GM18867 (cell line): ENCODE measurements around the gene NUP85.
"Not testable (repeated sequence)": the region's sequence is repeated elsewhere in the genome, so short reads cannot be mapped to it uniquely, and the experiment has no call there.

Experiments used
- ATAC-seq: cut with Tn5 transposase; IDR thresholded peaks from one replicate; pipeline ENCODE4 v1.9.1; 2021; ENCODE audit warnings: mild to moderate bottlenecking, moderate library complexity; ENCODE audit not compliant: unreplicated experiment

Gene NUP85

DNA sequence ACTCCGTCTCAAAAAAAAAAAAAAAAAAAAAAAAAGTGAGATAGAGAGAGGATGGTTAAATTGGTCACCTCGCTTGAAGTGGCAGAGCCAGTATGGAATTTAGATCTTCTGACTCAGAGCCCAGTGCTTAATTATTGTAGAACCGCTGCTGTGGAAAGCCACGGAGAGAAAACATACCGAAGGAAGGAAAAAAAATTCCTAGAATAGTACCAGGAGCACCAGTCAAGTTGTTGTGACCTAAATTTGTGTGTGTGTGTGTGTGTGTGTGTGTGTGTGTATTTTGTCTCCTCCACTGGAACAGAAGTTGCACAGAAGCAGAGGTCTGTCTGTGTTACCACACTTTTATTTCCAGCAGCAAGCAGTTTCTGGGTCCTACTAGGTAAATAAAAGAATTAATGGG, 10.6 kb upstream of the NUP85 start:
- no peak for ATAC-seq

DNA sequence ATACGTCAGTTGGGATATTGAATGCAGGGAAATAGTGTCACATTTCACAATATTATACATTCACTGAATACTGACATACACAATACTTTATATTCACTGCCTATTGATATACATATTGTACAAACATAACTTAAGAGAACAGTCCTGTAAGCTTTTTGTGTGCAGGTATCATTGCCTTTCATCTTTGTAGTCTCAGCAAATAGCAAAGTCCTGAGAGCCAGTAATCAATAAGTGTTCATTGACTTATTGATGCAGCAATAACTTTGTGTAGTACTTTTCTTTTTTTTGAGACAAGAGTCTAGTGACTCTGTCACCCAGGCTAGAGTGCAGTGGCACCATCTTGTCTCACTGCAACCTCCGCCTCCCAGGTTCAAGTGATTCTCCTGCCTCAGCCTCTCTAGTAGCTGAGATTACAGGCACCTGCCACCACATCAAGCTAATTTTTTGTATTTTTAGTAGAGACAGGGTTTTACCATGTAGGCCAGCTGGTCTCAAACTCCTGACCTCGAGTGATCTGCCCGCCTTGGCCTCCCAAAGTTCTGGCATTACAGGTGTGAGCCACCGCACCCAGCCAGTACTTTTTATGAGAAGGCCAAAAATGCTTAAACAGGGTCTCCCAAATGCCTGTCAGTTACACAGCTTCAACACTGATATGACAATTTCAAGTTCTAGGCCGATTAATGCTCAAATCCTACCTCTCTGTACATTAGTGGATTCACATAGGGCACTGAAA, 5.4 kb upstream of the NUP85 start:
- ATAC-seq, result no peak

DNA sequence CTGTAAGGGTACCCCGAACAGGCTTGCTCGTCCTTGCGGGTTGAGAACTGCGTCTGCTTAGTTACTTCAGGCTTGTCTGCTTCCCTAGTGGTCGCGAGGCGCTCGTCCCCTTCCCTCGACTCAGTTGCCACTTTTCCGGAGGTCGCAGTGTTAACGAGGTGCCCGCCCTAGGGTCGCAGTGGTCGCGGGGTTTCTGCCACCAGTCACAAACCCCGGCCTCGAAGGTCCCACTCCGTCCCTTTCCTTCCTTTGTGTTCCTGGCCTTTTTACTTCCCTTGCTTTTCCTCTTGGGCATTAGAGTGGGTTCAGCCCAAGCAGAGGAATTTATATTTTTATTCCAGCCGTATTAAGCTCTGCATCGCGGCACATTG, 299 bp downstream of the NUP85 start:
- no peak for ATAC-seq

- not testable (repeated sequence) for ATAC-seq
Measured at GRCh38 chr17:75207050-75207407, 1.6 kb downstream of the NUP85 start.

DNA sequence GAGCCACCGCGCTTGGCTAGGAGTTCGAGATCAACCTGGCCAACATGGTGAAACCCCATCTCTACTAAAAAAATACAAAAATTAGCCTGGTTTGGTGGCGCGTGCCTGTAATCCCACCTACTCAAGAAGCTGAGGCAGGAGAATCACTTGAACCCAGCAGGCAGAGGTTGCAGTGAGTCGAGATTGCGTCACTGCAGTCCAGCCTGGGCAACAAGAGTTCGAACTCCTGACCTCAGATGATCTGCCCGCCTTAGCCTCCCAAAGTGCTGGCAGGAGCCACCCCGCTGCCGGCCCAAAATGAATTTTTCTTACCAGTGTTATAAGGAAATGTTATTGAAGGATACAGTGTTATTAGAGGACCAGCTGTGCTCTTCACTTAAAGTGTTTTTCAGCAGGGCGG, 2.3 kb downstream of the NUP85 start:
- ATAC-seq, result no peak

GRCh38 chr17:75208161-75208560, 2.7 kb downstream of the NUP85 start:
- no peak for ATAC-seq

DNA sequence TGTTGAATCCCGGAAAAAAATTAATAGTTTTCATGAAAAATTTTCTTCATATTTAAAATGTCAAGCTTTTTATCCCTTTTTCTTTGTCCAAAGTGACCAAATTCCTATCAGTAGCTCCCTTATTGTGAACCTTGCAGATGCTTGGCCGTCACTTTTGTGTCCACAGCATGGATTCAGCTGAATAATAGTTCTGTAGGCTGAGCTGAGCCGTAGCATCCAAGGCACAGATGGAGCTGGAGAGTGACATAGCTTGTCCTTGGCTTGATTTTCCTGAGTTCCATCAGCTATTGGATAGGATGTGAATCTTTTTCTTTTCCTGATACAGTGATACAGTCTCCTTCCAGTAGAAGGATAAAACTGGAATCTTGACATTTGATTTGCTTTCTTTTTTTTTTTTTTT, 3.6 kb downstream of the NUP85 start:
- no peak for ATAC-seq

DNA sequence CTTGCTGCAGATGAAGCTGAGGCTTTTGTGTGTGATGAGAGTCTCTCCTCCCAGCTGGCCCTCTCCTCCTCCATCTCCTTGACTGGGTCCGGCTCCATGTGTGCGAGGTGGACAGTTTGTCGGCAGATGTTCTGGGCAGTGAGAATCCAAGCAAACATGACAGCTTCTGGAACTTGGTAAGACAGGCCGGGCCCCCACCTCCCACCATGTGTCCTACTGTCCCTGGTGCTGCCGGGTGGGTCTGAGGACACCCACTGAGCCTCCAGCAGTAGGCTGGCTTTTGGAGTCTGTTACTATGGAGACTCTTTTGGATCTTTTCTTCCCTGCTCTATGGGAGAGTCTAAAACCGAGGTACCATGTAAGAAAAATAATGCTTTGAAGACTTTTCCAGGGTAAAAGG, 12.7 kb downstream of the NUP85 start:
- no peak for ATAC-seq

- ATAC-seq, result no peak
Measured at GRCh38 chr17:75219815-75220214, 14.3 kb downstream of the NUP85 start.

DNA sequence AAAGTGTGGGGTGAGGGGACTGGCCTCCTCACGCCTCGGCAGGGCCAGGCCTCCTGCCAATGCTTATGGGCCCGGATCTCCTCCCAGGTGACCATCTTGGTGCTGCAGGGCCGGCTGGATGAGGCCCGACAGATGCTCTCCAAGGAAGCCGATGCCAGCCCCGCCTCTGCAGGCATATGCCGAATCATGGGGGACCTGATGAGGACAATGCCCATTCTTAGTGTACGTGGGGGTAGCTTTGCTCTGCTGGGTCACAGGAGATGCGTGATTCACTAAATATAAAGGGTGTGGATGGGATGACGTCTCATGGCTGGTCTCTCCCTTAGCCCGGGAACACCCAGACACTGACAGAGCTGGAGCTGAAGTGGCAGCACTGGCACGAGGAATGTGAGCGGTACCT, 19.5 kb downstream of the NUP85 start:
- ATAC-seq, result no peak

GRCh38 chr17:75227729-75228128, 22.2 kb downstream of the NUP85 start:
- no peak for ATAC-seq

DNA sequence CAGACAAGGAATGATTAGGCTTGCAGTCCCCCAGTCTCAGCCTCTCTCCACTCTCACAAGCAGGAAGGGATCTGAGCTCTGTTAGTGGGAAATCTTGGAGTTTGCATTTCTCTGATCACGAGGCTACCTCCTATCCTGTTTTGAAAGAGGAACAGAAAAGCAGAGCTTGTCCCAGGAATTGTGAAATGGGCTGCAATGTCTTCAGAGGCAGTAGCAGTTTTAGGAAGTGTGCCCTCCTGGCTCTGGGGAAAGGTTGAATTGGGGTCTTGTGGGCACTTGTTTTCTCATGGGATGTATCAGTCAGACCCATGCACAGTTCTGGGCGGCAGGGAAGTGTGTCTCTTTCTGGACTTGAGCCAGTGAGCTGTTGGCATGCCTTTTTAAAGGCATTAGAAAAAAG, 22.8 kb downstream of the NUP85 start:
- ATAC-seq, result no peak

GRCh38 chr17:75228847-75229246, 23.4 kb downstream of the NUP85 start:
- no peak for ATAC-seq

- no peak for ATAC-seq
Measured at GRCh38 chr17:75231071-75231470, 25.6 kb downstream of the NUP85 start.

DNA sequence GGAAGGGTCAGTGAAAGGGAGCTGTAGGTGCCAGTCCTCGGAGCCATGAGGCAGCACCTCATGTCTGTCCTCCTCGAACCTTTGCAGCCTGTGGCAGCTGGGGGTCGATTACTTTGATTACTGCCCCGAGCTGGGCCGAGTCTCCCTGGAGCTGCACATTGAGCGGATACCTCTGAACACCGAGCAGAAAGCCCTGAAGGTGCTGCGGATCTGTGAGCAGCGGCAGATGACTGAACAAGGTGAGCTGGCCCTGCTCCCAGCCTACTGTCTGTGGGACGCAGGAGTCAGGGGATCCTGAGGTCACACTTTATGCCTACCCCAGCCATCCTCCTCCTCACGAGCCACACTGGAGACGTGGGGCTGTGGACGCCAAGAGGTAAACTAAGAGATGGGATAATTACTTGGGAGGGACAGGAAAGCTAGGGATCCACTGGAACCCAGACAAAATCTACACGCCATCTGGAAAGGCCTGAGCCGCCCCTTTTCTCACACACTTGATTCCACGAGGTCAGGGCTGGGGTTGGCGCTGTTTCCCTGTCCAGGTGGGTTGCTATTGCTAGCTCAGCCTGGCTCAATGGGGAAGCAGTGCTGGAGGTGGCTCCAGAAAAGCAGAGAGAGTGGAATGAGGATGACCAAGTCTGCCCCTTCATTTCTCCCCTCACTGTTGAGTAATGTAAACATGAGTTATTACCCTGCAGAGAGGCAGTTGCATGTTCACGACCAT, 26.4 kb downstream of the NUP85 start:
- ATAC-seq, result no peak

GRCh38 chr17:75232786-75233185, 27.3 kb downstream of the NUP85 start:
- ATAC-seq, result no peak

DNA sequence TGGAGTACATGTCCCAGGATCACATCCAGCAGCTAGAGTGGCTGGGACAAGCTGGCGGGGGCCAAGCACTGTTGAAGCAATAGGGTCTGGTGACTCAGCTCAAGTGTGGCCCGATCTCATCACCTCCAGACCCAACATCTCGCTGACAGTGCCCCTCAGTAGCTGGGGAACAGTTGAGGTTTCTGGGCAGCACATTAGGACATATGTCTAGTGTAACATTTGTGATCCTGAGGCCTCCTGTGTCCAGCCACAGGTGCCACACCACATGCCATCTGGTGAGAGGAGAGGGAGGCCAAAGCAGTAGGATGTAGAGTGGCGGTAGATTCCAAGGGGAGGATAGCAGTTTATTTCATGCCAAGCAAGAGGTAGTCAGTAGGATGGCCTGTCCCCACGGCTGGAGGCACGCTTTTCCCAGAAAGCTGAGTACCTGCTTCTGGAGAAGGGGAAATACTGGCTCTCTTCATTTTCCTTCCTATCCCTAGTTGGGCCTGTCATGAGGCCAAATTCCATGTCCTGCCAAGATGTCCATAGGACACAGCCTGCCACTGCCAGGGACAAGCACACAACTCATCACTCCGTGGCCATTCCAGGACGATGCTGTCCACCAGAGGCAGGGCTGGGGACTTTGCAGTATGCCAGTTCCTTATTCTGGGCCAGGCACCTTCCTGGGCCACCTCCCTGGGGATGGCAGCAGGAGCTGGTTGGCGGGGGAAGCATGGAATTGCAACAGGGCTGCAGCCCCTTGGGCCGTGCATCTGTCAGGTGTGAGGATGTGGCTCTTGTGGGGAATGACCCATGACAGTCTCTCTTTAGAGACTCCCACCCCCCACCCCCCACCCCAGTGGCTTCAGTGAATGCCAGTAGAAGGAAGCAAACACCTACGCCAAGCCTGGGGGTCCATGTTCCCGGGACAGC, 31.9 kb downstream of the NUP85 start:
- no peak for ATAC-seq

DNA sequence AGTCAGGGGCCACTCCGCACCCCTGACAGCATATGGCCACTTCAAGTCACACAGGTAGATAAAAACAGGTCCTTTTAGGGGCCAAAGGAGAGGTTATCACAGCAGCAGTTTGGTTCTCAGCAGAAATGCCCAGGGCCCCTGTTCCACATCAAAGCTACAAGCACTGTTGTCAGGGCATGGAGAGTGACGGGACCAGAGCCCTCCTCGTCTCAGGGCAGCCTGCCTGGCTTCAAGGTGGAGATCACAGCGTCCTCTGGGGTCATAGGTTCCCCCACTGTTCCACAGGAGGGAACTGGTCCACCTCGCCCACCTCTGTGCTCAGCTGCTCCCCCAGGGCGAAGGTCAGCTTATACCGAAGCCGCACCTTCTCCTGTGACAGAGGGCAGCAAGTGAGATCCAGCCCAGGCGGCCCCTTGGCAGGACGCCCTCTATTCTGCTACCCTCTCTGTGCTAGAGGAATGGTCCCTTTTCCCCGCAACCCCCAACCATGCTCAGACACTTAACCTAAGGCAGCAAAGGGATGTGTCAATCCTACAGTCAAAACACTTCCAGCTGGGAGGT, 32.6 kb downstream of the NUP85 start:
- ATAC-seq, result no peak

GRCh38 chr17:75238684-75239191, 33.3 kb downstream of the NUP85 start:
- no peak for ATAC-seq

GRCh38 chr17:75239214-75239613, 33.7 kb downstream of the NUP85 start:
- no peak for ATAC-seq

GRCh38 chr17:75239778-75240393, 34.4 kb downstream of the NUP85 start:
- ATAC-seq, result no peak
